HepG2 (cell line): ENCODE data around the gene RUFY2. TPM values are rescaled to one million over a fixed set of nuclear protein-coding genes. Genes with fewer than 3 reads are reported as not detected.

Source experiments
- ATAC-seq: fragments of 200-7000 bp; cut with Tn5 transposase; 3 replicates; pipeline ENCODE4 v1.9.1; 2020; ENCODE audit warnings: mild to moderate bottlenecking, moderate library complexity
- BruUV-seq: library from RNA; stranded (reverse); fragments of 400-500 nt; replicated peaks from 2 replicates; lab custom pipeline; 2021; lab: Mats Ljungman, UMichigan
- CTCF ChIA-PET: fragments of 300-600 bp; formaldehyde crosslinking; extraction: SDS; loops from one replicate; lab custom pipeline; 2021; ENCODE audit warnings: low total read pairs, inconsistent platforms, low intra/inter-chr PET ratio; lab: Yijun Ruan, JAX
- POLR2A ChIA-PET: fragments of 350-600 bp; sonication (Branson Sonifier 250); formaldehyde crosslinking; loops from one replicate; lab custom pipeline; 2020; ENCODE audit warnings: antibody characterized with exemption, inconsistent platforms; lab: Yijun Ruan, JAX
- DNase-seq: peaks from one replicate; pipeline ENCODE4 v3.0.0-alpha.2; 2015; ENCODE audit warnings: low spot score
- FAIRE-seq: peaks from 3 replicates; lab custom pipeline; 2011; peaks lifted over from hg19 to GRCh38; lab: Jason Lieb, UNC
- H2AFZ ChIP-seq: one replicate; pipeline ENCODE4 v1.6.1; 2011; ENCODE audit warnings: low read length, inconsistent platforms
- H3K27ac ChIP-seq: fragments of 300-600 bp; 3 replicates; pipeline ENCODE4 v1.8.0; 2011; ENCODE audit warnings: mixed run types, mild to moderate bottlenecking, mixed read lengths, low read length, inconsistent platforms; ENCODE audit not compliant: insufficient read depth; ENCODE audit errors: extremely low read length
- H3K27me3 ChIP-seq, 2 experiments: fragments of 200-600 bp in 1 of 2; 2 replicates in 1 of 2; 3 replicates in 1 of 2; pipeline versions ENCODE4 v1.6.0 to v1.8.0; 2011; ENCODE audit warnings: low read length in 2 of 2, mild to moderate bottlenecking in 2 of 2, moderate library complexity in 2 of 2, inconsistent platforms in 1 of 2; ENCODE audit not compliant: insufficient read depth in 2 of 2, control insufficient read depth in 1 of 2
- H3K36me3 ChIP-seq, 2 experiments: fragments of 200-600 bp in 1 of 2; replicated peaks in 1 of 2; 2 replicates in 1 of 2; 3 replicates in 1 of 2; pipeline versions ENCODE4 v1.5.1 to v1.8.0; 2011; ENCODE audit warnings: low read length in 2 of 2, inconsistent platforms in 1 of 2; ENCODE audit not compliant: insufficient read depth in 2 of 2, control insufficient read depth in 1 of 2
- H3K4me1 ChIP-seq: 2 replicates; pipeline ENCODE4 v1.5.1; 2012; ENCODE audit warnings: low read length, inconsistent platforms; ENCODE audit not compliant: insufficient read depth
- H3K4me2 ChIP-seq: 2 replicates; pipeline ENCODE4 v1.6.0; 2011; ENCODE audit warnings: low read depth, low read length, inconsistent platforms
- H3K4me3 ChIP-seq, 3 experiments: fragments of 200-600 bp in 1 of 3; sonication (generic), shearing (Covaris generic) in 1 of 3; replicated peaks in 1 of 3; 2 replicates each; pipeline ENCODE4 v1.5.1; 2011 to 2016; ENCODE audit warnings: low read length in 3 of 3, inconsistent platforms in 2 of 3, low read depth in 2 of 3, mild to moderate bottlenecking in 2 of 3, control low read depth in 1 of 3, mixed read lengths in 1 of 3; ENCODE audit not compliant: insufficient read depth in 1 of 3
- H3K79me2 ChIP-seq: one replicate; pipeline ENCODE4 v1.6.1; 2011; ENCODE audit warnings: low read length, inconsistent platforms; ENCODE audit not compliant: insufficient read depth
- H3K9ac ChIP-seq: 2 replicates; pipeline ENCODE4 v1.6.0; 2011; ENCODE audit warnings: mild to moderate bottlenecking, low read depth, low read length, inconsistent platforms; ENCODE audit not compliant: insufficient read depth
- H3K9me3 ChIP-seq: 2 replicates; pipeline ENCODE4 v1.5.1; 2012; ENCODE audit warnings: mild to moderate bottlenecking, low read length
- H4K20me1 ChIP-seq: 2 replicates; pipeline ENCODE4 v1.6.0; 2011; ENCODE audit warnings: inconsistent platforms, mild to moderate bottlenecking, low read length, moderate library complexity; ENCODE audit not compliant: insufficient read depth
- TRAFD1 ChIP-seq: sonication (generic); formaldehyde crosslinking; IDR thresholded peaks from 2 replicates; pipeline ENCODE4 v1.5.1; 2020; ENCODE audit warnings: missing genetic modification reagents, mild to moderate bottlenecking, borderline replicate concordance
- ZNF382 ChIP-seq: sonication (generic); formaldehyde crosslinking; IDR thresholded peaks from 2 replicates; pipeline ENCODE4 v1.5.0; 2020; ENCODE audit warnings: missing genetic modification reagents, mild to moderate bottlenecking, borderline replicate concordance
- ZNF512B ChIP-seq: sonication (generic); formaldehyde crosslinking; IDR thresholded peaks from 2 replicates; pipeline ENCODE4 v1.5.1; 2020; ENCODE audit warnings: missing genetic modification reagents, mild to moderate bottlenecking, borderline replicate concordance
- ZNF772 ChIP-seq: sonication (generic); formaldehyde crosslinking; IDR thresholded peaks from 2 replicates; pipeline ENCODE4 v1.5.0; 2020; ENCODE audit warnings: mild to moderate bottlenecking, missing genetic modification reagents
- ZNF782 ChIP-seq: sonication (generic); formaldehyde crosslinking; IDR thresholded peaks from 2 replicates; pipeline ENCODE4 v1.4.0; 2020; ENCODE audit warnings: missing genetic modification reagents, mild to moderate bottlenecking, borderline replicate concordance
- WGBS: methylation state at CpG from one replicate; pipeline ENCODE4 v1.1.6; 2017; ENCODE audit warnings: low lambda C conversion rate; 5-methylcytosine and 5-hydroxymethylcytosine counted together
- in situ Hi-C: cut with HindIII; loops from 2 replicates; pipeline ENCODE4 v1.10.0; 2017; ENCODE audit warnings: low pct_unique_long_range_greater_than_20kb; ENCODE audit not compliant: extremely low pct_ligation_motif_present
- intact Hi-C: fragments of 100-400 bp; cut with micrococcal nuclease; formaldehyde crosslinking; loops from one replicate; pipeline ENCODE4 v1.10.0; 2022; ENCODE audit not compliant: unreplicated experiment
- polyA plus RNA-seq, 8 experiments: library from polyadenylated mRNA; depleted of rRNA in 3 of 8; stranded (reverse) in 7 of 8; unstranded in 1 of 8; fragments of >200 nt; fragmentation: Illumina TruSeq in 4 of 8; extraction: Trizol in 4 of 8; gene quantifications; 2 replicates each; pipeline versions ENCODE4 v1.2.1 to v1.2.3, GENCODE V29; 2011 to 2016; ENCODE audit warnings: low read depth in 4 of 8, missing spikeins in 1 of 8, mixed read lengths in 1 of 8; ENCODE audit not compliant: insufficient read depth in 1 of 8
- total RNA-seq, 5 experiments: library from RNA; depleted of rRNA; stranded (reverse); fragments of >200 nt; fragmentation: Illumina TruSeq; extraction: Trizol; gene quantifications; 2 replicates each; pipeline ENCODE4 v1.2.3, GENCODE V29; 2016; ENCODE audit warnings: low read depth in 1 of 5

The RUFY2 gene
- total and polyA plus RNA-seq, 2 of the 13 experiments (the other 11 are each of a cell fraction or from before 2014, with no cell fraction given) = 10.1 to 16.1 TPM

GRCh38 chr10:68367121-68367520, 40.0 kb downstream of the RUFY2 start:
- DNase-seq = no peak
- Histone ChIP-seq H3K27me3 (no peaks in the 10 kb centered on the region), H3K36me3 (peaks cover 4 to 22% of the 10 kb centered on the region in 2 experiments; a peak in 4 of 5 replicates), H3K9ac (no peak overlapping the region), H3K4me3 (no peak overlapping the region), H3K4me1 (peaks cover 4% of the 10 kb centered on the region; the same call in 1 of the 2 replicates), H3K27ac (no peak overlapping the region), H2AFZ (no peak overlapping the region), H3K9me3 (no peaks in the 10 kb centered on the region), H4K20me1 (no peaks in the 10 kb centered on the region), H3K79me2 (no peaks in the 10 kb centered on the region), H3K4me2 (no peak overlapping the region)
- no peak for TF ChIP-seq TRAFD1
- TF ChIP-seq ZNF382 (CRISPR knock-in tag) = no peak
- no peak for TF ChIP-seq ZNF782 (CRISPR knock-in tag)
- no peak for TF ChIP-seq ZNF772 (CRISPR knock-in tag)
- TF ChIP-seq ZNF512B (CRISPR knock-in tag) = no peak
- ChIA-PET POLR2A (no interaction called here), CTCF (no interaction called here)
- in situ Hi-C loops = no loop called here
- no peak for FAIRE-seq
- WGBS = 89% methylated on average over 2 of the region's 2 CpGs
- no TSS peak for BruUV-seq
- no peak for ATAC-seq
- intact Hi-C loops = no loop called here
